Sigmoid colon (tissue), 7 donors: ENCODE results near the gene DEAF1. TPM values are rescaled to one million over a fixed set of nuclear protein-coding genes. Genes with fewer than 3 reads are reported as not detected.
"Not testable (repeated sequence)": the region's sequence is repeated elsewhere in the genome, so short reads cannot be mapped to it uniquely, and the experiment has no call there.

Experiments used
- DNase-seq: peaks from one replicate; pipeline ENCODE4 v3.0.0-alpha.2; 2019
- H3K27ac ChIP-seq, 4 donors: fragments of 200-600 bp; sonication (generic); one replicate each; pipeline ENCODE4 v1.5.1; 2016 to 2019; ENCODE audit warnings: mild to moderate bottlenecking in 1 of 4
- H3K27me3 ChIP-seq, 3 donors: fragments of 200-600 bp; sonication (generic); one replicate each; pipeline ENCODE4 v1.5.1; 2019; ENCODE audit warnings: mild to moderate bottlenecking in 1 of 3
- H3K36me3 ChIP-seq, 4 donors: fragments of 200-600 bp; sonication (generic); one replicate each; pipeline ENCODE4 v1.5.1; 2016 to 2019
- H3K4me1 ChIP-seq, 4 donors: fragments of 200-600 bp; sonication (generic); one replicate each; pipeline ENCODE4 v1.5.1; 2017 to 2019
- H3K4me3 ChIP-seq, 4 donors: fragments of 200-600 bp; sonication (generic); one replicate each; pipeline ENCODE4 v1.5.1; 2017 to 2019; ENCODE audit warnings: mild to moderate bottlenecking in 2 of 4, moderate library complexity in 1 of 4
- H3K9me3 ChIP-seq, 4 donors: fragments of 200-600 bp in 3 of 4; sonication (generic) in 3 of 4; one replicate each; pipeline versions ENCODE4 v1.5.1 to v1.6.1; 2013 to 2019
- EP300 ChIP-seq, 4 donors: sonication (generic); formaldehyde crosslinking; IDR thresholded peaks; one replicate each; pipeline ENCODE4 v1.6.1; 2017; ENCODE audit warnings: antibody characterized with exemption in 4 of 4
- POLR2A ChIP-seq, 2 donors: fragments of 450-650 bp; IDR thresholded peaks; one replicate each; pipeline ENCODE4 v1.6.1; 2016; ENCODE audit warnings: antibody characterized with exemption in 2 of 2, mild to moderate bottlenecking in 2 of 2, moderate library complexity in 2 of 2
- POLR2AphosphoS5 ChIP-seq, 4 donors: sonication (generic); formaldehyde crosslinking; IDR thresholded peaks; one replicate each; pipeline ENCODE4 v1.6.1; 2017; ENCODE audit warnings: antibody characterized with exemption in 4 of 4
- WGBS, 2 donors: extraction: QIAGEN DNeasy Blood & Tissue Kit; methylation state at CpG; one replicate each; pipeline ENCODE4 v1.1.7; 2013; 5-methylcytosine and 5-hydroxymethylcytosine counted together
- intact Hi-C: fragments of 100-400 bp; cut with DNase I; formaldehyde crosslinking; loops from one replicate; pipeline ENCODE4 v1.15.1; 2023
- polyA plus RNA-seq, 3 donors: library from polyadenylated mRNA; stranded (reverse); fragments of 200-250 nt; gene quantifications; one replicate each; pipeline ENCODE4 v1.2.3, GENCODE V29; 2013
- total RNA-seq, 4 donors: library from RNA; depleted of rRNA; stranded (reverse); fragments of >200 nt; gene quantifications; one replicate each; pipeline ENCODE4 v1.1.0, GENCODE V29; 2016
- TF ChIP-seq, protein P1 (sequence below), 4 experiments: fragments of 450-650 bp in 3 of 4; fragments of 200-600 bp in 1 of 4; IDR thresholded peaks; one replicate each; pipeline ENCODE4 v1.5.1; 2016 to 2019; ENCODE audit warnings: antibody characterized with exemption in 4 of 4, mild to moderate bottlenecking in 3 of 4, moderate library complexity in 2 of 4
- donor health status: healthy with polysubstance abuse.
- donor health status: Bipolar disorder and iron deficiency.
- donor health status: healthy.

Gene DEAF1
- total and polyA plus RNA-seq, 7 donors = 11.3 to 29.6 (median 18.6) TPM

DNA sequence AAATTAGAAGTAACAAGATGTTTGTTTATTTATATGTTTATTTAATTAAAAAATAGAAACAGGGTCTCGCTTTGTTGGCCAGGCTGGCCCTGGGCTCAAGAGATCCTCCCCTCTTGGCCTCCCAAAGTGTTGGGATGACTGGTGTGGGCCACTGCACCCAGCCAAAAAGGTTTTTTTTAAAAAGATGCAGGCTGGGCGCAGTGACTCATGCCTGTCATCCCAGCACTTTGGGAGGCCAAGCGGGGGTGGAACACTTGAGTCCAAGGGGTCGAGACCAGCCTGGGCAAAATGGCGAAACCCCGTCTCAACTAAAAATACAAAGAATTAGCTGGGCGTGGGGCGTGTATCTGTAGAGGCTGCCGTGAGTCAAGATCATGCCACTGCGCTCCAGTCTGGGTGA, 44.5 kb downstream of the DEAF1 start:
- Histone ChIP-seq H3K27ac (no peak overlapping the region), H3K4me1 (no peaks in the 10 kb centered on the region), H3K4me3 (no peak overlapping the region), H3K9me3 (no peaks in the 10 kb centered on the region), H3K27me3 (no peaks in the 10 kb centered on the region), H3K36me3 (peaks cover 0 to 23% (median 3%) of the 10 kb centered on the region in 4 donors)
- DNase-seq = no peak
- TF ChIP-seq, protein P1, sequence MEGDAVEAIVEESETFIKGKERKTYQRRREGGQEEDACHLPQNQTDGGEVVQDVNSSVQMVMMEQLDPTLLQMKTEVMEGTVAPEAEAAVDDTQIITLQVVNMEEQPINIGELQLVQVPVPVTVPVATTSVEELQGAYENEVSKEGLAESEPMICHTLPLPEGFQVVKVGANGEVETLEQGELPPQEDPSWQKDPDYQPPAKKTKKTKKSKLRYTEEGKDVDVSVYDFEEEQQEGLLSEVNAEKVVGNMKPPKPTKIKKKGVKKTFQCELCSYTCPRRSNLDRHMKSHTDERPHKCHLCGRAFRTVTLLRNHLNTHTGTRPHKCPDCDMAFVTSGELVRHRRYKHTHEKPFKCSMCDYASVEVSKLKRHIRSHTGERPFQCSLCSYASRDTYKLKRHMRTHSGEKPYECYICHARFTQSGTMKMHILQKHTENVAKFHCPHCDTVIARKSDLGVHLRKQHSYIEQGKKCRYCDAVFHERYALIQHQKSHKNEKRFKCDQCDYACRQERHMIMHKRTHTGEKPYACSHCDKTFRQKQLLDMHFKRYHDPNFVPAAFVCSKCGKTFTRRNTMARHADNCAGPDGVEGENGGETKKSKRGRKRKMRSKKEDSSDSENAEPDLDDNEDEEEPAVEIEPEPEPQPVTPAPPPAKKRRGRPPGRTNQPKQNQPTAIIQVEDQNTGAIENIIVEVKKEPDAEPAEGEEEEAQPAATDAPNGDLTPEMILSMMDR (IDR thresholded peaks at IDR 0.05) = no peak
- TF ChIP-seq POLR2A (IDR thresholded peaks at IDR 0.05) = no peak
- TF ChIP-seq EP300 (IDR thresholded peaks at IDR 0.05) = no peak
- no peak for TF ChIP-seq POLR2AphosphoS5 (IDR thresholded peaks at IDR 0.05)
- intact Hi-C loops = no loop called here
- WGBS, 2 donors = 95 to 97% methylated on average over 10 of the region's 10 CpGs

DNA sequence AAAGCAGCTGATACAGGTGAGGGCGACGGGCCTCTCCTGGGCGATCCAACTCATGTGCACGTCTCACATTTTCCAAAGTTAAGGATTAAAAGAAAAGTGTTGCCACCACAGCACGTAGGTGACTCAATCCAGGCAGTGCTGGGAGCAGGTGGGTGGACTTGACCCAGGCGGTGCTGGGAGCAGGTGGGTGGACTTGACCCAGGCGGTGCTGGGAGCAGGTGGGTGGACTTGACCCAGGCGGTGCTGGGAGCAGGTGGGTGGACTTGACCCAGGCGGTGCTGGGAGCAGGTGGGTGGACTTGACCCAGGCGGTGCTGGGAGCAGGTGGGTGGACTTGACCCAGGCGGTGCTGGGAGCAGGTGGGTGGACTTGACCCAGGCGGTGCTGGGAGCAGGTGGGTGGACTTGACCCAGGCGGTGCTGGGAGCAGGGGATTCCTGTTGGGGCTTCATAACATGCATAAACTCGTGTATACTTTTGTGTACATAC, 47.3 kb downstream of the DEAF1 start:
- WGBS, 2 donors = 84 to 91% methylated on average over 10 of the region's 14 CpGs
- H3K27me3 ChIP-seq, H3K4me1 ChIP-seq, H3K27ac ChIP-seq, H3K4me3 ChIP-seq, DNase-seq, H3K9me3 ChIP-seq, intact Hi-C loops: not testable (repeated sequence)
- H3K36me3 ChIP-seq = peaks cover 0 to 29% (median 3%) of the 10 kb centered on the region in 4 donors

DNA sequence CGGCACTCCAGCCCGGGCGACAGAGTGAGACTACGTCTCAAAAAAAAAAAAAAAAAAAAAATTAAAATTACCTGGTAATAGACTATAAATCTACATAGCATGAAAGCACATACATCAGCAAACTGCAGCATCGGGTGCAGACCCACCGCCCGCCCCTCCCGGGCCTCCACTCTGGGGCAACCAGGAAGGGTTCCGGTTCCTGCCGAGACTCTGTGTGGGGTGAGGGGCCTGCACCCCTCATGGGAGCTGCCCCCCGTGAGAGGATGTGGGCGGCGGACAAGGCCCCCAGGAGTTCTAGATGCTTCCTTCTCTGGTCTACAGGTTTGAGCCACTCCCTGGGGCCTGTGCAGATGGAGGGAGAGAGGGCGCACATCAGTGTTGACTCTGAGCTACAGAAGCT, 48.8 kb downstream of the DEAF1 start:
- H3K4me1 ChIP-seq = no peaks in the 10 kb centered on the region
- H3K27me3 ChIP-seq = no peaks in the 10 kb centered on the region
- H3K36me3 ChIP-seq = peaks cover 0 to 33% (median 4%) of the 10 kb centered on the region in 4 donors
- intact Hi-C loops = no loop called here
- no peak for DNase-seq
- no peaks in the 10 kb centered on the region for H3K9me3 ChIP-seq
- H3K4me3 ChIP-seq = no peak overlapping the region
- WGBS, 2 donors = 73 to 84% methylated on average over 14 of the region's 14 CpGs
- H3K27ac ChIP-seq = no peak overlapping the region
- TF ChIP-seq EP300 (IDR thresholded peaks at IDR 0.05) (no peak), POLR2A (IDR thresholded peaks at IDR 0.05) (no peak)
- TF ChIP-seq, protein P1 (IDR thresholded peaks at IDR 0.05) = no peak

DNA sequence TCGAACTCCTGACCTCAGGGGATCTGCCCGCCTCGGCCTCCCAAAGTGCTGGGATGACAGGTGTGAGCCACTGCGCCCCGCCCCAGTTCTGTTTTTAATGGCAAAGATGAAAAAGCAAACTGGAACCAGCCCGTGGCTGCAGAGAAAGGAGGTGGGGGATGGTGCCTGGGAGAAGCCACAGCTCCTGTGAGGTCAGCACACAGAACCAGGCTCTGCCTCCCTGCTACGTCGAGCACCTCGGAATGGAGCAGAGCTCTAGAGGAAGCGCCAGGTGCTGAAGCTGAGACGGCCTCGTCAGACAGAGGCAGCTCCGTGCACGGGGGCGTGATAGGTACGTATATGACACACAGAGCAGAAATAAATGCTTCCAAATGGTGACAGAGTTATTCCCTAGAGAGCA, 49.5 kb downstream of the DEAF1 start:
- intact Hi-C loops = no loop called here
- Histone ChIP-seq H3K4me3 (no peak overlapping the region), H3K4me1 (no peaks in the 10 kb centered on the region), H3K9me3 (no peaks in the 10 kb centered on the region), H3K27me3 (peaks cover 0 to 2% (median 0%) of the 10 kb centered on the region in 3 donors), H3K27ac (no peak overlapping the region), H3K36me3 (peaks cover 0 to 32% (median 2%) of the 10 kb centered on the region in 4 donors)
- 75 to 79% methylated on average over 16 of the region's 16 CpGs for WGBS, 2 donors
- DNase-seq = no peak
- TF ChIP-seq POLR2AphosphoS5 (IDR thresholded peaks at IDR 0.05) = no peak
- TF ChIP-seq, protein P1 (IDR thresholded peaks at IDR 0.05) = no peak

DNA sequence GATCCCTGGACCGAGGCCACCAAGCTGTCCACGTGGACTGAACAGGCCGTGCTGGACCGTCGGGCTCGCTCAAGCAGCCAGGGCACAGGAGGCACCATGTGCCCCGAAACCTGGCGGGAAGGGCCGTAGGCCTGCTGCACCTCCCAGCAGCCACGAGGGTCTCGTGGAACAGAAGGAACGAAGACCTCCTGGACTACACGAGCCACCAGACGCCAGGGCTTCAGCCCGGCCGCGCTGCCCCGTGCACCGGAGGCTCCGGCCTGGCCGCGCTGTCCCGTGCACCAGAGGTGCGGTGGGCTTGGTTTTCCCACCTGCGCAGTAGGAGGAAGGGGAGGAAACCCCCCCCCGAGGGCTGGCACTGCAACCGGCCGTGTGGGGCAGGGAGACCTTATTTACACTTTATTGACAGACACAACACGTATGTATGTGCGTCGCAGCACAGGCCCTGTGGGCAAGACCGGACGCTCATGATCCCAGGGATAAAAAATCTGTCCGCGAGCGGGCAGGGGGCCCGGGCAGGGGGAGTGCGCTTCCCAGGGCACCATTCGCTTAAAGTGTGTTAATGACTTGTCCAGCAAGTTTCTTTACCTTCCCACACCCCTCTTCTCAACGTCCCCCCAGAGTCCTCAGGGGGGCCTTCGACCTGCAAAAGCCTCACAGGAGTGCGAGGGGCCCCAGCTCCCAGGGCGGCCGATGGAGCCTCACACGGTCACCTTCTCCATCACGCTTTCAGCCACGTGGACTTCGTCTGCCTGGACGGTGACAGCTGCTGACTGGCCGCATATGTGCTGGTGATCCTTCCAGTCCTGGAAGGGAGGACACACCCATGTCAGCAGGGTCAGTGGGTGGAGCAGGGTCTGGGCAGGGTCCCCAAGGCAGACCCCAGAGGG, 50.9 kb downstream of the DEAF1 start:
- intact Hi-C loops = no loop called here
- Histone ChIP-seq H3K27ac (no peak overlapping the region), H3K4me1 (peaks cover 0 to 12% (median 11%) of the 10 kb centered on the region in 4 donors), H3K27me3 (peaks cover 3 to 16% (median 3%) of the 10 kb centered on the region in 3 donors), H3K9me3 (no peaks in the 10 kb centered on the region), H3K36me3 (peaks cover 0 to 33% (median 2%) of the 10 kb centered on the region in 4 donors), H3K4me3 (no peak overlapping the region)
- no peak for DNase-seq
- TF ChIP-seq POLR2AphosphoS5 (IDR thresholded peaks at IDR 0.05) (no peak), POLR2A (IDR thresholded peaks at IDR 0.05) (no peak), EP300 (IDR thresholded peaks at IDR 0.05) (no peak)
- TF ChIP-seq, protein P1 (IDR thresholded peaks at IDR 0.05) = no peak
- 89 to 91% methylated on average over 50 of the region's 50 CpGs for WGBS, 2 donors
